Neural cell (in vitro differentiated cells): Measurements from ENCODE around the gene WDR54. TPM values are rescaled to one million over a fixed set of nuclear protein-coding genes. Genes with fewer than 3 reads are reported as not detected.

ENCODE experiments used
- H2AFZ ChIP-seq: fragments of 200-600, 300-800 bp; sonication (generic), shearing (Covaris generic); 2 replicates; pipeline ENCODE4 v1.6.0; 2014; ENCODE audit warnings: low read depth, mild to moderate bottlenecking, antibody characterized with exemption, low read length, moderate library complexity
- H3F3A ChIP-seq: fragments of 200-600 bp; shearing (Covaris generic); 2 replicates; pipeline ENCODE4 v1.6.1; 2016; ENCODE audit warnings: mild to moderate bottlenecking, moderate library complexity, mixed read lengths, antibody characterized with exemption, low read length; ENCODE audit not compliant: insufficient read depth, poor library complexity, severe bottlenecking
- H3K27ac ChIP-seq: fragments of 200-600, 300-800 bp; sonication (generic), shearing (Covaris generic); 2 replicates; pipeline ENCODE4 v1.5.1; 2014; ENCODE audit warnings: mild to moderate bottlenecking, low read length, moderate library complexity
- H3K27me3 ChIP-seq: fragments of 300-800, 200-600 bp; sonication (generic), shearing (Covaris generic); 2 replicates; pipeline ENCODE4 v1.6.0; 2014; ENCODE audit warnings: mild to moderate bottlenecking, low read depth, low read length, moderate library complexity; ENCODE audit not compliant: insufficient read depth
- H3K36me3 ChIP-seq: fragments of 300-800, 200-600 bp; sonication (generic), shearing (Covaris generic); 2 replicates; pipeline ENCODE4 v1.5.1; 2014; ENCODE audit warnings: mild to moderate bottlenecking, antibody characterized with exemption, low read length, moderate library complexity; ENCODE audit not compliant: insufficient read depth
- H3K4me2 ChIP-seq: fragments of 300-800, 200-600 bp; sonication (generic), shearing (Covaris generic); 2 replicates; pipeline ENCODE4 v1.6.0; 2014; ENCODE audit warnings: mild to moderate bottlenecking, low read length
- H3K4me3 ChIP-seq: fragments of 300-800, 200-600 bp; sonication (generic), shearing (Covaris generic); 2 replicates; pipeline ENCODE4 v1.5.1; 2014; ENCODE audit warnings: mild to moderate bottlenecking, low read length, moderate library complexity
- H3K79me2 ChIP-seq: fragments of 200-600 bp; shearing (Covaris generic); replicated peaks from 2 replicates; pipeline ENCODE4 v1.6.0; 2014; ENCODE audit warnings: mild to moderate bottlenecking, low read length, moderate library complexity; ENCODE audit not compliant: insufficient read depth
- H3K9ac ChIP-seq: fragments of 300-800, 200-600 bp; sonication (generic), shearing (Covaris generic); 2 replicates; pipeline ENCODE4 v1.6.1; 2016; ENCODE audit warnings: mild to moderate bottlenecking, low read length, mixed read lengths
- H3K9me2 ChIP-seq: fragments of 200-600 bp; shearing (Covaris generic); 2 replicates; pipeline ENCODE4 v1.6.1; 2016; ENCODE audit warnings: mild to moderate bottlenecking, low read length, mixed read lengths; ENCODE audit not compliant: insufficient read depth
- H3K9me3 ChIP-seq: fragments of 200-600, 300-800 bp; sonication (generic), shearing (Covaris generic); 2 replicates; pipeline ENCODE4 v1.6.1; 2016; ENCODE audit warnings: mild to moderate bottlenecking, mixed run types, low read length, moderate library complexity, mixed read lengths
- H4K20me1 ChIP-seq: fragments of 200-600 bp; shearing (Covaris generic); 2 replicates; pipeline ENCODE4 v1.6.1; 2016; ENCODE audit warnings: mild to moderate bottlenecking, mixed run types; ENCODE audit not compliant: insufficient read depth
- EP300 ChIP-seq: fragments of 450-650 bp; conservative IDR thresholded peaks from 2 replicates; pipeline ENCODE4 v1.6.1; 2014; ENCODE audit warnings: antibody characterized with exemption, mild to moderate bottlenecking, moderate library complexity; ENCODE audit not compliant: poor library complexity, severe bottlenecking
- EZH2 ChIP-seq: fragments of 200-600, 300-800 bp; shearing (Covaris generic), sonication (generic); IDR thresholded peaks from 2 replicates; pipeline ENCODE4 v1.6.1; 2014; ENCODE audit warnings: antibody characterized with exemption, low read length, borderline replicate concordance, mild to moderate bottlenecking; ENCODE audit not compliant: insufficient read depth, poor library complexity, severe bottlenecking
- MXI1 ChIP-seq: fragments of 450-650 bp; conservative IDR thresholded peaks from 2 replicates; pipeline ENCODE4 v1.6.1; 2014; ENCODE audit warnings: antibody characterized with exemption, mild to moderate bottlenecking; ENCODE audit not compliant: poor library complexity, severe bottlenecking
- POLR2AphosphoS5 ChIP-seq: IDR thresholded peaks from 2 replicates; pipeline ENCODE4 v1.6.1; 2012
- RAD21 ChIP-seq: fragments of 450-650 bp; conservative IDR thresholded peaks from 2 replicates; pipeline ENCODE4 v1.6.1; 2014; ENCODE audit warnings: antibody characterized with exemption, mild to moderate bottlenecking, moderate library complexity
- SMC3 ChIP-seq: fragments of 450-650 bp; conservative IDR thresholded peaks from 2 replicates; pipeline ENCODE4 v1.6.1; 2014; ENCODE audit warnings: antibody characterized with exemption, mild to moderate bottlenecking, moderate library complexity; ENCODE audit not compliant: poor library complexity
- TAF1 ChIP-seq: IDR thresholded peaks from 2 replicates; pipeline ENCODE4 v1.6.1; 2012; ENCODE audit warnings: low read depth
- polyA plus RNA-seq: library from polyadenylated mRNA; depleted of rRNA; stranded (reverse); fragments of >200 nt; gene quantifications from 2 replicates; pipeline ENCODE4 v1.2.3, GENCODE V29; 2014
- TF ChIP-seq, protein P1 (sequence below): fragments of 450-650 bp; IDR thresholded peaks from 2 replicates; pipeline ENCODE4 v1.5.1; 2014; ENCODE audit warnings: antibody characterized with exemption, mild to moderate bottlenecking, moderate library complexity; ENCODE audit not compliant: poor library complexity, severe bottlenecking
- TF ChIP-seq, protein P2 (sequence below): IDR thresholded peaks from 2 replicates; pipeline ENCODE4 v1.6.1; 2012; ENCODE audit warnings: borderline replicate concordance

WDR54 gene
- polyA plus RNA-seq, 1 donor from 2014 or later = 110 TPM

DNA sequence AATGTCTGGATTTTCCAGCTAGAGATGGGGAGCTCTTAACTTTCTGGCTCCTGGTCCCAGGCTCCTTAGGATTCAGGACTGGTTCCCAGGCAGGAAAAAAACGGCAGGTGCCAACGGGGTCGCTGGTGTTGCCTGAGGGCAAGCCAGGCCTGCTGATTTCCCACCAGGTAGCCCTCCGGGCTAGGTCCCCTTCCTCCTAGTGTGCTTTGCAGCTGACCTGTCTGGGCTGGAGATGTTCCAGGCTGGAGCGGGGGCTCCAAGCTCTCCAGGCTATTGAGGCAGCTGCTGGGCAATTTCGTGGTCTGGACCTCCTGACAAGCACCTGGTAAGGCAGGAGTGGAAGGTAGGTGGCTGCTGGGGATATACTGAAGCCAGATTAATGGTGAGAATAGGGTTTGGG lies 53.0 kb downstream of the WDR54 start:
- Histone ChIP-seq H3K4me3 (no peak overlapping the region), H4K20me1 (no peaks in the 10 kb centered on the region), H3K27me3 (no peaks in the 10 kb centered on the region), H3K9me3 (no peaks in the 10 kb centered on the region), H3K4me2 (no peak overlapping the region), H3K27ac (no peak overlapping the region), H3K79me2 (peaks cover 4% of the 10 kb centered on the region), H2AFZ (no peak overlapping the region), H3K9me2 (no peaks in the 10 kb centered on the region), H3K9ac (no peak overlapping the region), H3F3A (peaks cover 3% of the 10 kb centered on the region), H3K36me3 (no peaks in the 10 kb centered on the region)
- TF ChIP-seq MXI1 = no peak
- TF ChIP-seq EP300 = no peak
- no peak for TF ChIP-seq POLR2AphosphoS5
- TF ChIP-seq, protein P1, sequence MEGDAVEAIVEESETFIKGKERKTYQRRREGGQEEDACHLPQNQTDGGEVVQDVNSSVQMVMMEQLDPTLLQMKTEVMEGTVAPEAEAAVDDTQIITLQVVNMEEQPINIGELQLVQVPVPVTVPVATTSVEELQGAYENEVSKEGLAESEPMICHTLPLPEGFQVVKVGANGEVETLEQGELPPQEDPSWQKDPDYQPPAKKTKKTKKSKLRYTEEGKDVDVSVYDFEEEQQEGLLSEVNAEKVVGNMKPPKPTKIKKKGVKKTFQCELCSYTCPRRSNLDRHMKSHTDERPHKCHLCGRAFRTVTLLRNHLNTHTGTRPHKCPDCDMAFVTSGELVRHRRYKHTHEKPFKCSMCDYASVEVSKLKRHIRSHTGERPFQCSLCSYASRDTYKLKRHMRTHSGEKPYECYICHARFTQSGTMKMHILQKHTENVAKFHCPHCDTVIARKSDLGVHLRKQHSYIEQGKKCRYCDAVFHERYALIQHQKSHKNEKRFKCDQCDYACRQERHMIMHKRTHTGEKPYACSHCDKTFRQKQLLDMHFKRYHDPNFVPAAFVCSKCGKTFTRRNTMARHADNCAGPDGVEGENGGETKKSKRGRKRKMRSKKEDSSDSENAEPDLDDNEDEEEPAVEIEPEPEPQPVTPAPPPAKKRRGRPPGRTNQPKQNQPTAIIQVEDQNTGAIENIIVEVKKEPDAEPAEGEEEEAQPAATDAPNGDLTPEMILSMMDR = no peak
- TF ChIP-seq TAF1 = no peak
- no peak for TF ChIP-seq EZH2
- TF ChIP-seq, protein P2, sequence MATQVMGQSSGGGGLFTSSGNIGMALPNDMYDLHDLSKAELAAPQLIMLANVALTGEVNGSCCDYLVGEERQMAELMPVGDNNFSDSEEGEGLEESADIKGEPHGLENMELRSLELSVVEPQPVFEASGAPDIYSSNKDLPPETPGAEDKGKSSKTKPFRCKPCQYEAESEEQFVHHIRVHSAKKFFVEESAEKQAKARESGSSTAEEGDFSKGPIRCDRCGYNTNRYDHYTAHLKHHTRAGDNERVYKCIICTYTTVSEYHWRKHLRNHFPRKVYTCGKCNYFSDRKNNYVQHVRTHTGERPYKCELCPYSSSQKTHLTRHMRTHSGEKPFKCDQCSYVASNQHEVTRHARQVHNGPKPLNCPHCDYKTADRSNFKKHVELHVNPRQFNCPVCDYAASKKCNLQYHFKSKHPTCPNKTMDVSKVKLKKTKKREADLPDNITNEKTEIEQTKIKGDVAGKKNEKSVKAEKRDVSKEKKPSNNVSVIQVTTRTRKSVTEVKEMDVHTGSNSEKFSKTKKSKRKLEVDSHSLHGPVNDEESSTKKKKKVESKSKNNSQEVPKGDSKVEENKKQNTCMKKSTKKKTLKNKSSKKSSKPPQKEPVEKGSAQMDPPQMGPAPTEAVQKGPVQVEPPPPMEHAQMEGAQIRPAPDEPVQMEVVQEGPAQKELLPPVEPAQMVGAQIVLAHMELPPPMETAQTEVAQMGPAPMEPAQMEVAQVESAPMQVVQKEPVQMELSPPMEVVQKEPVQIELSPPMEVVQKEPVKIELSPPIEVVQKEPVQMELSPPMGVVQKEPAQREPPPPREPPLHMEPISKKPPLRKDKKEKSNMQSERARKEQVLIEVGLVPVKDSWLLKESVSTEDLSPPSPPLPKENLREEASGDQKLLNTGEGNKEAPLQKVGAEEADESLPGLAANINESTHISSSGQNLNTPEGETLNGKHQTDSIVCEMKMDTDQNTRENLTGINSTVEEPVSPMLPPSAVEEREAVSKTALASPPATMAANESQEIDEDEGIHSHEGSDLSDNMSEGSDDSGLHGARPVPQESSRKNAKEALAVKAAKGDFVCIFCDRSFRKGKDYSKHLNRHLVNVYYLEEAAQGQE = no peak
- TF ChIP-seq SMC3 = no peak
- TF ChIP-seq RAD21 = no peak

DNA sequence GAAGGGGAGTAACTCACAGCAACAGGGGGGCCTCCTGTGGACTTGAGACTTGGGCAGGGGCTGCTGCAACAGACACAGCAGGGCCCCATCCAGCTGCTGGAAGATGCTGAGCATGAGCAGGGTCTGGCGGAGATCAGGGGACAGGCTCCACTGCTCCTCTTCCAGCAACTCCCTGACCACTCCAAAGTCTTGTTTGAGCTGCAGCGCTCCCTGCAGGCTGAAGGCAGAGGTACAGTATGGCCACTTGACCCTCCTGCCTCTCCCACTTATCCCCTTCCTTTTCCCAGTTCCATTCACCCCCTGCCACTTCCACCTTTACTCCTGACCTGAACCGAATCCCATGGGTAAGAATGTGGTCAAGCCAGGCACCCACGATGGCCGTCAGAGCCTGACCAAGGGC lies 53.4 kb downstream of the WDR54 start:
- no peak overlapping the region for H3K9ac ChIP-seq
- H3K79me2 ChIP-seq = peaks cover 7% of the 10 kb centered on the region
- H3F3A ChIP-seq = peaks cover 3% of the 10 kb centered on the region
- TF ChIP-seq EP300 (no peak), TAF1 (no peak), RAD21 (no peak), EZH2 (no peak), POLR2AphosphoS5 (no peak)
- TF ChIP-seq, protein P2 = no peak
- TF ChIP-seq, protein P1 = no peak
- no peaks in the 10 kb centered on the region for H3K9me3 ChIP-seq
- H3K27ac ChIP-seq = no peak overlapping the region
- no peak overlapping the region for H3K4me2 ChIP-seq
- H3K4me3 ChIP-seq = no peak overlapping the region
- H3K9me2 ChIP-seq = no peaks in the 10 kb centered on the region
- no peaks in the 10 kb centered on the region for H3K27me3 ChIP-seq
- H4K20me1 ChIP-seq = no peaks in the 10 kb centered on the region
- no peaks in the 10 kb centered on the region for H3K36me3 ChIP-seq
- H2AFZ ChIP-seq = no peak overlapping the region
